ENCODE measurements around the gene RHBDL1.

RHBDL1 gene

DNA sequence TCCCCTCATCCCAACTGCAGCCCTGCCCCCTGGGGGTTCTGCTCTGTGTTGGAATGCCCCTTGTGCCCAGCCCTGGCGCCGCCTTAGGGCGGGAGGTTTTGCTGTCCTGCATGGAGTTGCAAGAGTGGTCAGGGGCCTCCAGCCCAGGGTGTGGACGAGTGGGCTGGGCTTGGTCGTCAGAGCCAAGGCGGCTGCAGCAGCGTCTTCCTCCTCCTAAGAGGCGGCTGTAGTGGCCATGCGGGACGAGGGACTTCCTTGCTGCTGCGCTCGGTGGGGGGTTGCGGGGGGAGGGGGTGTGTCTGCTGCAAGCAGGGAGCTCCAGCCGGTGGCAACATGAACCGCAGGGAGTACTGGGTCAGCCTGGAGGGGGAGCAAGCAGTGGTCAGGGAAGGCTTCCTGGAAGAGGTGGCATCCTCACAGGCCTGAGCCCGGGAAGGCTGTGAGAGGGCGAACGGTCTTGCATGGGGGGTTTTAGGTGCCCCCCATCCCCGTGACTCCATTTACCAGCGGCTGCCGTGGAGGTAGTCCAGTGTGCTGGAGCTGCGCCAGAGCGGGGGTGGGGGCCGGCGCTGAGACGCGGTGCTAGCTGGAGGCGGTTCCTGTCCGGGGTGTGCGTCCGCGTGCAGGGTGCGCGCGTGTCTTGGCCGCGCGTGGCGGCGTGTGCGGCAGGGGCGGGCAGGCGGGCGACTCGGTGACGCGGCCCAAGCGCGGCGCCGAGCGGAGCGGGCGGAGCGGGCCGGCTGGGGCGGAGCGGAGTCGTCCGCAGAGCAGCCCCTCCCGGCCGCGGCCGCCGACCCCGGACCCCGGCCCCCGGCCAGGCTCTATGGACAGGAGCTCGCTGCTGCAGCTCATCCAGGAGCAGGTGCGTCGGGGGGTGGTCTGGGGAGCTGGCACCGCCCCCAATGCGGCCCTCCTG is at the start of gene RHBDL1:
Gene RHBDL1, plus strand, starts transcription at position 704 of the 916 bp plus-strand sequence. Its CDS starts 120 bp downstream, at position 824.
- DNase-seq (ENCODE audit: low read depth in 1 of 2, low spot score in 1 of 2), result no peak

- no peak for DNase-seq (ENCODE audit: low read depth in 1 of 2, low spot score in 1 of 2)
These were observed 49.3 kb upstream of the RHBDL1 start for GRCh38 chr16:625977-626765.

- DNase-seq (ENCODE audit: low read depth in 1 of 2, low spot score in 1 of 2), result no peak
These were observed 48.6 kb upstream of the RHBDL1 start for GRCh38 chr16:626787-627453.

GRCh38 chr16:627454-628239 is 47.8 kb upstream of the RHBDL1 start:
- DNase-seq (ENCODE audit: low read depth in 1 of 2, low spot score in 1 of 2), result no peak

DNA sequence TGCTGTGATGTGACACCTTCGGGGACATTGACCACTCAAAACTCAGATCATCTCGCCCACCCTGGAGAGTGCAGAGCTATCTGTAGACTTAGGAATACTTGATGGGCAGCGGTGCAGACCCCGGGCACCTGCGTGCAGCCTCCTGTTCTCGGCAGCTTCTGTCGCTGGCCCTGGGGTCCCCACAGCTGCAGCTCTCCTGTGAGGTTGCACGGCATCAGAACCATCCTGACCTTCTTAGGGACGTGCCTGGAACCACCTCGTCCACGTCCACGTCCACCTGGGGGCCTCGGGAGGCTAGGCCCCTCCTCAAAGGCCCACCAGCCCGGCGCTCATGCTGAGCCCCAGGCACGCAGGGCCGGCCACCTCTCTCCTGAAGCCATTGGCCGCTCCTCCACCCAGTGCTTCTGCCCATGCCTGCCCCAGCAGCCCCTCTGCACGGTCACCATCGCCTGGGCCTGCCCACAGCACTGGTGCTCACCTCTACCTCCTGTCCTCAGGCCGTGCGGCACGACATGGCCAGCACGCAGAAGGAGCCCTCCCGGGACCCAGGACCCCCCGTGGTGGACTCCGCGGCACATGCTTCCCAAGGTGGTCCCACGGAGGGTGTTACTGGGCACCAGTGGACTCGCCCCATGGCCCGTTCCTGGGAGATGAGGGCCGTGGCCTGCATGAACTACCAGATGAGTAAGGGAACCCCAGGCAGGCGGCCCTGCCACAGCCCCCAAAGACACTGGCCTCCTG is 47.0 kb upstream of the RHBDL1 start:
- no peak for DNase-seq (ENCODE audit: low read depth in 1 of 2, low spot score in 1 of 2)

DNA sequence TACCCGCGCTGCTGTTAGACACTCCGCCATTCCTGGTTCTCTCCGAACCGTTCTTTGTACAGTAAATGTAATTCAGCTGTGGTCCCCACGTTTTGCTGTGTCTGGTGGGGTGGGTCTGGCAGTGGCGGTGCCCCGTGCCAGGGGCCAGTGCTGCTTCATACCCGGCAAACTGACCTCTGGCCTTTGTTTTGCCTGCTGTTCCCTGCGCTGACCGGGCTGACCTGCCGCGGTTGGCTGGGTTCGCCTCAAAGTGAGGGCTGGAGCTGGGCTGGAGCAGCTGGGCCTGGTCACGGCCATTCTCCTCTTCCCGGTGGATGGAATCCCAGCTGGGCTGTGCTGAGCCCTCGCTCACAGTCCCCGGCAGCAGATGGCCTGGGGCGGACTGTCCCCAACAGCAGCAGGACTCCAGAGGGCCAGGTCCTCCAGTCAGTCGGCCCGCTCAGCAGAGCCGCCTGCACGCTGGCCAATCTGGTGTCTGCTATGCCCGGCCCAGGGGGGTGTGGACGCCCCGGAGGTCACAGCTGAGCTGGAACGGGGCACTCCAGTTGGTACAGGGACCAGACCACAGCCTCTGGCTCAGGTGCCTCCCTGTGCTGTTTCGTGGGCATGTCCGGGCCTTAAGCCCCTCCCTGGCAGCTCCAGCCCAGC is 46.2 kb upstream of the RHBDL1 start:
- no peak for DNase-seq (ENCODE audit: low read depth in 1 of 2, low spot score in 1 of 2)

DNA sequence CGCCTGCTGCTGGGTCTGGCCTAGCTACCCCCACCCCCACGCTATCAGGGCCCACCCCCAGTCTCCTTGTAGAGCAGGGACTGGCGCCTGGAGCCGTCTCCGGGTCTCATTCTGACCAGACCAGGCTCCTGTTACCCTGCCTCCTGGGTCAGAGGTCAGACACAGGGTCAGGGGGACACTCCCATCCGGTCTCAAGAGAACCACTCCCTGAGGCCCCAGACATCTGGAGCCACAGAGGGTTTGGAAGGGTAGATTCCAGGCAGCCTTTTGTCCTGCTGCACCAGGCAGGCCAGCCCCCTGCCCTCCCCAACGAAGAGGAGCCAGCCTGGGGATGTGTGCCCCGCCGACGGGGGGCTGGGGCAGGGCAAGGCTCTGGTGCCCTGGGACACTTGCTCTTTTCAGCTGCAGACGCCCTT is 45.6 kb upstream of the RHBDL1 start:
- no peak for DNase-seq (ENCODE audit: low read depth in 1 of 2, low spot score in 1 of 2)

DNA sequence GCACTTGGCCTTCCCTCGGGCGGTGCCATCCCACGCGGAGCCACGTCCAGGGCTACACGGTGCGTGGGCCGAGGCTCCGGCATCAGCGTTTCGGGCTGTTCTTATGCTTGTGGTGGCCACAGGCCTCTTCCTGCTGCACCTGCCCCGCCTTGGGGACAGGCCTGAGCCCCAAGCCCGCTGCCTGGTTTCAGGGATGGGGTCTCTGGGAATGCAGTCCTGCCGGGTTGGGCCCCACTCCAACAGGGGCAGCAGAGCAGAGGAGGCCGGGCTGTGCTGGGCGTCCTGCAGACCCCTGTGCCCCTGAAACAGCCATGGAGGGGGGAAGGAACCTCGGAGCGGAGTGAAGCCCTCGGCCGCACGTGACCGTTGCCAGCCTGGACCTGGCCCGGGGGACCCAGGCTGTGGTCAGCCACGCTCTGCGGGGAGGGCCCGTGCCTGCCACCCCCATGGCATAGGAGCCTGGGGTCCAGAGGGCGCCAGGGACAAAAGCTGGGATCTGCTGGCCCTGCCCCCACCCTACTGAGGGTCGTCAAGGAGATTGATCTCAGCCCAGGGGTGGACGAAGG is 45.1 kb upstream of the RHBDL1 start:
- no peak for DNase-seq (ENCODE audit: low read depth in 1 of 2, low spot score in 1 of 2)

DNA sequence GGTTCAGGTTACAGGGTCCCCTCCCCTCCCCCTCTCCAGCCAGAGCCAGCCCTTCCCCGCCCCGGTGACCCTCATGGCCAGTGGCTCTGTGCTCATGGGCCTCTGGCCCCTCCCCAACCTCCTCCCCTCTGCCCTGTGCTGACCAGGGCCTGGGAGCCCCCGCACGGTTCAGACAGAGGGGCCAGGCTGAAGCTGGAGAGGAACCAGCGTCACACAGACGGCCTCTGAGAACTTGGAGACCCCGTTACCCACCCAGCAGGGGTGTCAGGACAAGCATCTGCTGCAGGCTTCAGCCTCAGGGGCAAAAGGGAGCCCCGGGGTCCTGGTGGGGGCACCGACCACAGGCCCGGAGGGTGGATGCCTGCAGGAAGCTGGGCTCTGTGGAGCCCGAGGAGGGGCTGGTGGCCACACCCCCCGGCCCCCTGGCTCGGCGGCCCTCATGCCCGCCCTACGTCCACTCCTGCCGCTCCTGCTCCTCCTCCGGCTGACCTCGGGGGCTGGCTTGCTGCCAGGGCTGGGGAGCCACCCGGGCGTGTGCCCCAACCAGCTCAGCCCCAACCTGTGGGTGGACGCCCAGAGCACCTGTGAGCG is 44.6 kb upstream of the RHBDL1 start, which contains the start of gene WFIKKN1:
Gene WFIKKN1, plus strand, starts transcription at position 171 of the 591 bp plus-strand sequence. Its CDS starts 269 bp downstream, at position 440.
- no peak for DNase-seq (ENCODE audit: low read depth in 1 of 2, low spot score in 1 of 2)

DNA sequence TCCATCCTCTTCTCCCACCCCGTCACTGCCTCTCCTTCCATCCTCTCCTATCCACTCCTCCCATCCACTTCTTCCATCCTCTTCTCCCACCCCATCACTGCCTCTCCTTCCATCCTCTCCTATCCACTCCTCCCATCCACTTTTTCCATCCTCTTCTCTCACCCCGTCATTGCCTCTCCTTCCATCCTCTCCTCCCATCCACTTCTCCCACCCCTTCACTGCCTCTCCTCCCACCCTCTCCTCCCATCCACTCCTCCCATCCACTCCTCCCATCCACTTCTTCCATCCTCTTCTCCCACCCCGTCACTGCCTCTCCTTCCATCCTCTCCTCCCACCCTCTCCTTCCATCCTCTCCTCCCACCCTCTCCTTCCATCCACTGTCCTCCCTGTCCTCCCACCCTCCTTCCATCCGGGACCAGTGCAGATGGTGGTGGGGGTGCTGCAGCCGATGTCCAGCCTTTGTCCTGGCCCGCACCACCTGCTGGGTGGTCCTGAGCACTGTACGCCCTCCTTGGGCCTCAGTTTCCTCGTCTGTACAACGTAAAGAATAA is 43.6 kb upstream of the RHBDL1 start:
- no peak for DNase-seq (ENCODE audit: low read depth in 1 of 2, low spot score in 1 of 2)

DNA sequence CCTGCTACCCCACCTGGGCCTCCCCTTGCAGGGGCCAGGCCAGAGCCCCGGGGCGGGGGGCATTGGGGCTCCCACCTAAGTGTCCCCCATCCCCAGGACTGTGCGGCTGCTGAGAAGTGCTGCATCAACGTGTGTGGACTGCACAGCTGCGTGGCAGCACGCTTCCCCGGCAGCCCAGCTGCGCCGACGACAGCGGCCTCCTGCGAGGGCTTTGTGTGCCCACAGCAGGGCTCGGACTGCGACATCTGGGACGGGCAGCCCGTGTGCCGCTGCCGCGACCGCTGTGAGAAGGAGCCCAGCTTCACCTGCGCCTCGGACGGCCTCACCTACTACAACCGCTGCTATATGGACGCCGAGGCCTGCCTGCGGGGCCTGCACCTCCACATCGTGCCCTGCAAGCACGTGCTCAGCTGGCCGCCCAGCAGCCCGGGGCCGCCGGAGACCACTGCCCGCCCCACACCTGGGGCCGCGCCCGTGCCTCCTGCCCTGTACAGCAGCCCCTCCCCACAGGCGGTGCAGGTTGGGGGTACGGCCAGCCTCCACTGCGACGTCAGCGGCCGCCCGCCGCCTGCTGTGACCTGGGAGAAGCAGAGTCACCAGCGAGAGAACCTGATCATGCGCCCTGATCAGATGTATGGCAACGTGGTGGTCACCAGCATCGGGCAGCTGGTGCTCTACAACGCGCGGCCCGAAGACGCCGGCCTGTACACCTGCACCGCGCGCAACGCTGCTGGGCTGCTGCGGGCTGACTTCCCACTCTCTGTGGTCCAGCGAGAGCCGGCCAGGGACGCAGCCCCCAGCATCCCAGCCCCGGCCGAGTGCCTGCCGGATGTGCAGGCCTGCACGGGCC is 42.8 kb upstream of the RHBDL1 start:
- DNase-seq (ENCODE audit: low read depth in 1 of 2, low spot score in 1 of 2), result no peak

- DNase-seq (ENCODE audit: low read depth in 1 of 2, low spot score in 1 of 2), result no peak
These were observed 42.0 kb upstream of the RHBDL1 start for GRCh38 chr16:633336-634050.

GRCh38 chr16:634051-634670 is 41.3 kb upstream of the RHBDL1 start:
- no peak for DNase-seq (ENCODE audit: low read depth in 1 of 2, low spot score in 1 of 2)

GRCh38 chr16:634996-635395 is 40.5 kb upstream of the RHBDL1 start:
- no peak for DNase-seq (ENCODE audit: low read depth in 1 of 2, low spot score in 1 of 2)

- DNase-seq (ENCODE audit: low read depth in 1 of 2, low spot score in 1 of 2), result no peak
These were observed 39.8 kb upstream of the RHBDL1 start for GRCh38 chr16:635573-636205.
